Hepatocyte (in vitro differentiated cells): ENCODE data around the gene GAS2L1. TPM values are rescaled to one million over a fixed set of nuclear protein-coding genes. Genes with fewer than 3 reads are reported as not detected.
"Not testable (repeated sequence)": the region's sequence is repeated elsewhere in the genome, so short reads cannot be mapped to it uniquely, and the experiment has no call there.

ENCODE experiments used
- DNase-seq: peaks from one replicate; pipeline ENCODE4 v3.0.0-alpha.2; 2016; ENCODE audit warnings: low spot score
- H2AFZ ChIP-seq: fragments of 200-600 bp; sonication (generic); 2 replicates; pipeline ENCODE4 v1.6.0; 2016; ENCODE audit warnings: antibody characterized with exemption, mild to moderate bottlenecking
- H3K27ac ChIP-seq: fragments of 200-600 bp; sonication (generic); 2 replicates; pipeline ENCODE4 v1.5.1; 2016; ENCODE audit warnings: mild to moderate bottlenecking
- H3K27me3 ChIP-seq: fragments of 200-600 bp; sonication (generic); 2 replicates; pipeline ENCODE4 v1.6.1; 2016
- H3K36me3 ChIP-seq: fragments of 200-600 bp; sonication (generic); replicated peaks from 2 replicates; pipeline ENCODE4 v1.5.1; 2016; ENCODE audit warnings: low read depth; ENCODE audit not compliant: insufficient read depth
- H3K4me1 ChIP-seq: fragments of 200-600 bp; sonication (generic); 2 replicates; pipeline ENCODE4 v1.5.1; 2016; ENCODE audit warnings: mild to moderate bottlenecking, moderate library complexity; ENCODE audit not compliant: insufficient read depth
- H3K4me2 ChIP-seq: fragments of 200-600 bp; sonication (generic); 2 replicates; pipeline ENCODE4 v1.6.0; 2016
- H3K4me3 ChIP-seq: fragments of 200-600 bp; sonication (generic); 2 replicates; pipeline ENCODE4 v1.5.1; 2016; ENCODE audit warnings: mild to moderate bottlenecking
- H3K79me2 ChIP-seq: fragments of 200-600 bp; sonication (generic); 2 replicates; pipeline ENCODE4 v1.6.0; 2017; ENCODE audit warnings: mild to moderate bottlenecking
- H3K9me2 ChIP-seq: fragments of 200-600 bp; sonication (generic); replicated peaks from 2 replicates; pipeline ENCODE4 v1.6.0; 2017; ENCODE audit warnings: mild to moderate bottlenecking; ENCODE audit not compliant: insufficient read depth
- H3K9me3 ChIP-seq: fragments of 200-600 bp; sonication (generic); 2 replicates; pipeline ENCODE4 v1.5.1; 2016; ENCODE audit warnings: low read depth, mild to moderate bottlenecking
- H4K20me1 ChIP-seq: fragments of 200-600 bp; sonication (generic); 2 replicates; pipeline ENCODE4 v1.6.0; 2016; ENCODE audit warnings: mild to moderate bottlenecking; ENCODE audit not compliant: insufficient read depth, poor library complexity, severe bottlenecking
- CTCF ChIP-seq: fragments of 200-600 bp; sonication (generic); IDR thresholded peaks from 2 replicates; pipeline ENCODE4 v1.5.1; 2016; ENCODE audit warnings: antibody characterized with exemption, mild to moderate bottlenecking; ENCODE audit not compliant: poor library complexity
- EZH2 ChIP-seq: fragments of 200-600 bp; sonication (generic); IDR thresholded peaks from 2 replicates; pipeline ENCODE4 v1.6.1; 2016; ENCODE audit warnings: antibody characterized with exemption, mild to moderate bottlenecking, borderline replicate concordance
- EZH2phosphoT487 ChIP-seq: fragments of 200-600 bp; sonication (generic); IDR thresholded peaks from one replicate; pipeline ENCODE4 v1.6.1; 2018; ENCODE audit warnings: antibody characterized with exemption, mild to moderate bottlenecking, low read depth, moderate library complexity; ENCODE audit not compliant: unreplicated experiment, severe bottlenecking
- WGBS: methylation state at CpG from one replicate; pipeline ENCODE4 v1.1.6; 2016; ENCODE audit warnings: low lambda C conversion rate; ENCODE audit errors: missing lambda C conversion rate; 5-methylcytosine and 5-hydroxymethylcytosine counted together
- polyA plus RNA-seq: library from polyadenylated mRNA; unstranded; fragments of >200 nt; fragmentation: Nextera tagmentation; extraction: Ambion mirVana; gene quantifications from 2 replicates; pipeline ENCODE4 v1.2.1, GENCODE V29; 2016
- total RNA-seq: library from RNA; depleted of rRNA; stranded (reverse); fragments of >200 nt; gene quantifications from 2 replicates; pipeline ENCODE4 v1.2.3, GENCODE V29; 2014

Gene GAS2L1
- total and polyA plus RNA-seq, 2 experiments from 2014 or later, result 10.4 to 46.0 TPM

- no peaks in the 10 kb centered on the region for H3K27me3 ChIP-seq
- H3K4me3 ChIP-seq, result no peak overlapping the region
- no peaks in the 10 kb centered on the region for H3K36me3 ChIP-seq
- TF ChIP-seq EZH2phosphoT487, result no peak
- TF ChIP-seq CTCF, result no peak
- no peak for TF ChIP-seq EZH2
- H3K9me2 ChIP-seq, result no peaks in the 10 kb centered on the region
- WGBS, result 85% methylated on average over 9 of the region's 9 CpGs
- H3K4me1 ChIP-seq, result no peaks in the 10 kb centered on the region
- no peaks in the 10 kb centered on the region for H3K79me2 ChIP-seq
- no peak overlapping the region for H3K4me2 ChIP-seq
- H2AFZ ChIP-seq, result no peak overlapping the region
- H3K9me3 ChIP-seq, result no peaks in the 10 kb centered on the region
- DNase-seq, result no peak
- no peak overlapping the region for H3K27ac ChIP-seq
- H4K20me1 ChIP-seq, result no peaks in the 10 kb centered on the region
These were observed 45.4 kb downstream of the GAS2L1 start for GRCh38 chr22:29351891-29352290.

GRCh38 chr22:29352778-29353177, 46.3 kb downstream of the GAS2L1 start:
- H3K27me3 ChIP-seq, result no peaks in the 10 kb centered on the region
- H3K4me3 ChIP-seq, result no peak overlapping the region
- H3K27ac ChIP-seq, result no peak overlapping the region
- no peaks in the 10 kb centered on the region for H3K79me2 ChIP-seq
- 92% methylated on average over 9 of the region's 9 CpGs for WGBS
- H2AFZ ChIP-seq, result no peak overlapping the region
- H3K9me2 ChIP-seq, result no peaks in the 10 kb centered on the region
- H3K4me2 ChIP-seq, result no peak overlapping the region
- no peaks in the 10 kb centered on the region for H4K20me1 ChIP-seq
- DNase-seq, result no peak
- no peaks in the 10 kb centered on the region for H3K4me1 ChIP-seq
- H3K9me3 ChIP-seq, result no peaks in the 10 kb centered on the region
- H3K36me3 ChIP-seq, result no peaks in the 10 kb centered on the region
- TF ChIP-seq EZH2 (no peak), CTCF (no peak), EZH2phosphoT487 (no peak)

- no peaks in the 10 kb centered on the region for H3K4me1 ChIP-seq
- H3K36me3 ChIP-seq, result no peaks in the 10 kb centered on the region
- H3K9me3 ChIP-seq, result no peaks in the 10 kb centered on the region
- H3K4me2 ChIP-seq, result no peak overlapping the region
- H3K27ac ChIP-seq, result no peak overlapping the region
- H3K9me2 ChIP-seq, result no peaks in the 10 kb centered on the region
- H4K20me1 ChIP-seq, result no peaks in the 10 kb centered on the region
- H2AFZ ChIP-seq, result no peak overlapping the region
- no peaks in the 10 kb centered on the region for H3K79me2 ChIP-seq
- H3K4me3 ChIP-seq, result no peak overlapping the region
- H3K27me3 ChIP-seq, result no peaks in the 10 kb centered on the region
- 96% methylated on average over 11 of the region's 11 CpGs for WGBS
- TF ChIP-seq CTCF, result no peak
- no peak for TF ChIP-seq EZH2
- TF ChIP-seq EZH2phosphoT487, result no peak
- DNase-seq, result no peak
These were observed 46.8 kb downstream of the GAS2L1 start for GRCh38 chr22:29353286-29353685.

- Histone ChIP-seq H3K4me1 (no peaks in the 10 kb centered on the region), H4K20me1 (no peaks in the 10 kb centered on the region), H3K27me3 (no peaks in the 10 kb centered on the region), H3K27ac (no peak overlapping the region), H3K9me3 (no peaks in the 10 kb centered on the region), H2AFZ (no peak overlapping the region), H3K36me3 (no peaks in the 10 kb centered on the region), H3K4me2 (no peak overlapping the region), H3K4me3 (no peak overlapping the region), H3K79me2 (no peaks in the 10 kb centered on the region), H3K9me2 (no peaks in the 10 kb centered on the region)
- DNase-seq, result no peak
- 92% methylated on average over 8 of the region's 8 CpGs for WGBS
- no peak for TF ChIP-seq EZH2
- no peak for TF ChIP-seq CTCF
These were observed 47.4 kb downstream of the GAS2L1 start for GRCh38 chr22:29353860-29354259.

- not testable (repeated sequence) for H3K79me2 ChIP-seq, H3K4me3 ChIP-seq, H3K4me1 ChIP-seq, H3K9me3 ChIP-seq, H3K9me2 ChIP-seq, H4K20me1 ChIP-seq, H2AFZ ChIP-seq, H3K36me3 ChIP-seq, DNase-seq, H3K27ac ChIP-seq, H3K4me2 ChIP-seq, H3K27me3 ChIP-seq
- 97% methylated on average over 12 of the region's 12 CpGs for WGBS
These were observed 50.9 kb downstream of the GAS2L1 start for GRCh38 chr22:29357193-29357890.
